KMS-11 (cell line): Measurements from ENCODE around the gene CHCHD6.
A peak's percentile ranks its signal among the peaks of the same experiment; 100 is the strongest.

Experiments
- H2AFZ ChIP-seq: fragments of 200-600 bp; sonication (generic); 2 replicates; pipeline ENCODE4 v1.6.1; 2016; ENCODE audit warnings: antibody characterized with exemption, mixed run types, low read depth
- H3K27ac ChIP-seq: fragments of 200-600 bp; sonication (generic); 2 replicates; pipeline ENCODE4 v1.6.1; 2016; ENCODE audit warnings: mild to moderate bottlenecking, mixed run types
- H3K27me3 ChIP-seq: fragments of 200-600 bp; sonication (generic); 2 replicates; pipeline ENCODE4 v1.6.1; 2017; ENCODE audit warnings: mild to moderate bottlenecking, low read depth, mixed run types, moderate library complexity; ENCODE audit not compliant: insufficient read depth
- H3K36me3 ChIP-seq: fragments of 200-600 bp; sonication (generic); 2 replicates; pipeline ENCODE4 v1.6.1; 2017; ENCODE audit warnings: mild to moderate bottlenecking, mixed run types; ENCODE audit not compliant: insufficient read depth
- H3K4me1 ChIP-seq: fragments of 200-600 bp; sonication (generic); 2 replicates; pipeline ENCODE4 v1.6.1; 2016; ENCODE audit warnings: mild to moderate bottlenecking, low read depth, mixed run types; ENCODE audit not compliant: poor library complexity, severe bottlenecking
- H3K4me2 ChIP-seq: fragments of 200-600 bp; sonication (generic); 2 replicates; pipeline ENCODE4 v1.7.0; 2016; ENCODE audit warnings: mild to moderate bottlenecking, mixed run types
- H3K4me3 ChIP-seq: fragments of 200-600 bp; sonication (generic); IDR thresholded peaks from 2 replicates; pipeline ENCODE4 v1.6.1; 2017; ENCODE audit warnings: low read depth, low read length, mixed read lengths; ENCODE audit not compliant: insufficient read depth
- H3K79me2 ChIP-seq: fragments of 200-600 bp; sonication (generic); 2 replicates; pipeline ENCODE4 v1.6.1; 2016; ENCODE audit warnings: low read depth, mixed run types; ENCODE audit not compliant: insufficient read depth
- H3K9ac ChIP-seq: fragments of 200-600 bp; sonication (generic); 2 replicates; pipeline ENCODE4 v1.6.1; 2016; ENCODE audit warnings: mild to moderate bottlenecking, mixed run types
- H4K20me1 ChIP-seq: fragments of 200-600 bp; sonication (generic); 2 replicates; pipeline ENCODE4 v1.6.1; 2016; ENCODE audit warnings: mild to moderate bottlenecking, mixed run types; ENCODE audit not compliant: insufficient read depth
- CTCF ChIP-seq: fragments of 200-600 bp; sonication (generic); conservative IDR thresholded peaks from 2 replicates; pipeline ENCODE4 v1.6.1; 2017; ENCODE audit warnings: low read depth, mild to moderate bottlenecking, antibody characterized with exemption, low read length, moderate library complexity, mixed read lengths

CHCHD6 gene

GRCh38 chr3:126983653-126984390 lies 279.8 kb downstream of the CHCHD6 start:
- Histone ChIP-seq H4K20me1 (no peaks in the 10 kb centered on the region), H3K79me2 (peaks cover 46% of the 10 kb centered on the region; the same call in 1 of the 2 replicates), H3K27ac (no peak overlapping the region), H2AFZ (no peak overlapping the region), H3K4me3 (peak overlapping the region; percentile 40), H3K36me3 (no peaks in the 10 kb centered on the region), H3K27me3 (no peaks in the 10 kb centered on the region), H3K4me2 (peak overlapping the region; percentile 71), H3K9ac (peak overlapping the region; percentile 58; the same call in 1 of the 2 replicates), H3K4me1 (peaks cover 7% of the 10 kb centered on the region)
- TF ChIP-seq CTCF: no peak

- Histone ChIP-seq H2AFZ (no peak overlapping the region), H4K20me1 (no peaks in the 10 kb centered on the region), H3K36me3 (no peaks in the 10 kb centered on the region), H3K4me2 (peak overlapping the region; percentile 71), H3K4me3 (peak overlapping the region; percentile 40), H3K27me3 (no peaks in the 10 kb centered on the region), H3K4me1 (peaks cover 7% of the 10 kb centered on the region), H3K9ac (no peak overlapping the region; the same call in 1 of the 2 replicates), H3K27ac (no peak overlapping the region), H3K79me2 (peaks cover 46% of the 10 kb centered on the region; the same call in 1 of the 2 replicates)
- TF ChIP-seq CTCF: no peak
Measured at GRCh38 chr3:126984391-126985131, 280.5 kb downstream of the CHCHD6 start.

GRCh38 chr3:126985132-126985985 lies 281.3 kb downstream of the CHCHD6 start:
- H3K4me3 ChIP-seq: no peak overlapping the region
- no peaks in the 10 kb centered on the region for H4K20me1 ChIP-seq
- H3K36me3 ChIP-seq: no peaks in the 10 kb centered on the region
- no peak for TF ChIP-seq CTCF
- H3K27me3 ChIP-seq: no peaks in the 10 kb centered on the region
- H3K4me1 ChIP-seq: peaks cover 7% of the 10 kb centered on the region
- no peak overlapping the region for H3K27ac ChIP-seq
- no peak overlapping the region for H3K4me2 ChIP-seq
- H2AFZ ChIP-seq: no peak overlapping the region
- peaks cover 46% of the 10 kb centered on the region; the same call in 1 of the 2 replicates for H3K79me2 ChIP-seq
- H3K9ac ChIP-seq: no peak overlapping the region

GRCh38 chr3:126986001-126986400 lies 282.0 kb downstream of the CHCHD6 start:
- H3K27ac ChIP-seq: no peak overlapping the region
- H3K4me2 ChIP-seq: no peak overlapping the region
- H2AFZ ChIP-seq: no peak overlapping the region
- H3K36me3 ChIP-seq: no peaks in the 10 kb centered on the region
- TF ChIP-seq CTCF: no peak
- peaks cover 7% of the 10 kb centered on the region for H3K4me1 ChIP-seq
- H4K20me1 ChIP-seq: no peaks in the 10 kb centered on the region
- no peak overlapping the region for H3K9ac ChIP-seq
- H3K4me3 ChIP-seq: no peak overlapping the region
- peaks cover 46% of the 10 kb centered on the region; the same call in 1 of the 2 replicates for H3K79me2 ChIP-seq
- H3K27me3 ChIP-seq: no peaks in the 10 kb centered on the region
